OCI-LY7 (cell line): Measurements from ENCODE around the gene ELOB. TPM values are rescaled to one million over a fixed set of nuclear protein-coding genes. Genes with fewer than 3 reads are reported as not detected.

Source experiments
- BruUV-seq: library from RNA; stranded (reverse); fragments of 400-500 nt; replicated peaks from 2 replicates; lab custom pipeline; 2021; lab: Mats Ljungman, UMichigan
- CTCF ChIA-PET: fragments of 300-600 bp; sonication (Branson Sonifier 250); formaldehyde crosslinking; loops from one replicate; lab custom pipeline; 2022; ENCODE audit warnings: antibody characterized with exemption; ENCODE audit not compliant: unreplicated experiment; lab: Charles Lee
- POLR2A ChIA-PET: fragments of 300-600 bp; sonication (Branson Sonifier 250); formaldehyde crosslinking; loops from one replicate; lab custom pipeline; 2022; ENCODE audit warnings: antibody characterized with exemption; lab: Charles Lee
- DNase-seq: peaks from one replicate; pipeline ENCODE4 v3.0.0-alpha.2; 2015; ENCODE audit warnings: low spot score
- H2AFZ ChIP-seq: fragments of 200-600 bp; sonication (generic), shearing (Covaris generic); 2 replicates; pipeline ENCODE4 v1.6.1; 2014; ENCODE audit warnings: mild to moderate bottlenecking, antibody characterized with exemption, low read length, moderate library complexity
- H3K27ac ChIP-seq: fragments of 200-600 bp; sonication (generic); 2 replicates; pipeline ENCODE4 v1.5.1; 2014; ENCODE audit warnings: mixed run types, low read depth, mild to moderate bottlenecking, moderate library complexity, low read length, inconsistent platforms; ENCODE audit not compliant: poor library complexity, severe bottlenecking
- H3K36me3 ChIP-seq: fragments of 200-600 bp; sonication (generic); 2 replicates; pipeline ENCODE4 v1.6.1; 2014; ENCODE audit warnings: mild to moderate bottlenecking, antibody characterized with exemption, low read length, moderate library complexity, mixed read lengths; ENCODE audit not compliant: insufficient read depth
- H3K4me1 ChIP-seq: fragments of 200-600 bp; sonication (generic); 2 replicates; pipeline ENCODE4 v1.5.1; 2014; ENCODE audit warnings: mild to moderate bottlenecking, low read length; ENCODE audit not compliant: insufficient read depth, poor library complexity, severe bottlenecking
- H3K4me2 ChIP-seq: fragments of 200-600 bp; sonication (generic); 2 replicates; pipeline ENCODE4 v1.6.1; 2014; ENCODE audit warnings: mild to moderate bottlenecking, low read length
- H3K4me3 ChIP-seq: fragments of 200-600 bp; sonication (generic); 2 replicates; pipeline ENCODE4 v1.5.1; 2014; ENCODE audit warnings: mild to moderate bottlenecking, low read depth, low read length; ENCODE audit not compliant: poor library complexity, severe bottlenecking
- H3K79me2 ChIP-seq: fragments of 200-600 bp; sonication (generic); 2 replicates; pipeline ENCODE4 v1.6.1; 2016; ENCODE audit warnings: low read depth, mild to moderate bottlenecking, low read length, moderate library complexity, mixed read lengths; ENCODE audit not compliant: insufficient read depth
- H3K9me2 ChIP-seq: fragments of 200-600 bp; sonication (generic); 2 replicates; pipeline ENCODE4 v1.6.1; 2016; ENCODE audit warnings: mild to moderate bottlenecking, low read length, mixed read lengths; ENCODE audit not compliant: insufficient read depth
- H3K9me3 ChIP-seq: fragments of 200-600 bp; sonication (generic); 2 replicates; pipeline ENCODE4 v1.6.1; 2014; ENCODE audit warnings: mild to moderate bottlenecking, mixed run types, low read length, mixed read lengths
- H4K20me1 ChIP-seq: fragments of 200-600 bp; sonication (generic); 2 replicates; pipeline ENCODE4 v1.6.1; 2014; ENCODE audit warnings: mild to moderate bottlenecking, antibody characterized with exemption, low read length, moderate library complexity, mixed read lengths; ENCODE audit not compliant: insufficient read depth
- CTCF ChIP-seq: fragments of 200-600 bp; sonication (generic); conservative IDR thresholded peaks from 2 replicates; pipeline ENCODE4 v1.5.1; 2014; ENCODE audit warnings: mild to moderate bottlenecking, antibody characterized with exemption, low read length, moderate library complexity, mixed read lengths
- EZH2phosphoT487 ChIP-seq: fragments of 200-600 bp; sonication (generic); IDR thresholded peaks from 2 replicates; pipeline ENCODE4 v1.6.1; 2018; ENCODE audit warnings: low read depth, borderline replicate concordance, mild to moderate bottlenecking, mixed run types, antibody characterized with exemption, low read length, moderate library complexity, mixed read lengths
- intact Hi-C: fragments of 100-400 bp; cut with micrococcal nuclease; formaldehyde crosslinking; loops from one replicate; pipeline ENCODE4 v1.10.0; 2022; ENCODE audit not compliant: unreplicated experiment
- total RNA-seq, 2 experiments: library from RNA; depleted of rRNA in 1 of 2; stranded (reverse); fragments of >200 nt in 1 of 2; shearing (Covaris generic) in 1 of 2; gene quantifications; 2 replicates each; pipeline ENCODE4 v1.2.3, GENCODE V29; 2014 to 2022

Gene ELOB
- total RNA-seq, 2 experiments from 2014 or later = 209 to 285 TPM

- Histone ChIP-seq H2AFZ (peak within 1 kb of the TSS; percentile 40; the same call in 1 of the 2 replicates), H3K79me2 (peaks cover 63% of the 10 kb centered on the region), H3K4me1 (peaks cover 35% of the 10 kb centered on the region), H3K9me3 (no peaks in the 10 kb centered on the region), H3K27ac (peak within 1 kb of the TSS; percentile 95), H3K4me3 (peak within 1 kb of the TSS; percentile 99), H3K36me3 (peaks cover 51% of the 10 kb centered on the region), H3K4me2 (peak within 1 kb of the TSS; percentile 83), H4K20me1 (peaks cover 34% of the 10 kb centered on the region), H3K9me2 (no peaks in the 10 kb centered on the region)
- intact Hi-C loops = loop anchor here (1.0 to 10.0 kb wide), 5 partner anchors 25 to 217 kb away; partner anchors contain the start of genes CEMP1, ELOB, KCTD5 and PDPK1
- no TSS peak for BruUV-seq
- ChIA-PET POLR2A (interaction anchor here (0.6 to 0.7 kb wide), 4 partner anchors 72 to 310 kb away, joined by 3 to 4 read pairs (median 4); no protein-coding TSS in a partner anchor), CTCF (interaction anchor here (0.6 to 0.7 kb wide), 2 partner anchors 208 to 276 kb away, joined by 4 to 8 read pairs; no protein-coding TSS in a partner anchor)
- TF ChIP-seq CTCF = no peak
- no peak for TF ChIP-seq EZH2phosphoT487
- peak; percentile 98 for DNase-seq
Observed at GRCh38 chr16:2752035-2752849, 24.8 kb downstream of the ELOB start, which contains the start of gene SRRM2. SRRM2 (plus strand) TSS chr16:2752638; CDS start chr16:2756365, 3,727 bp downstream.

GRCh38 chr16:2751577-2752034, 25.5 kb downstream of the ELOB start:
- Histone ChIP-seq H3K27ac (peak overlapping the region; percentile 95), H3K4me1 (peaks cover 35% of the 10 kb centered on the region), H3K9me2 (no peaks in the 10 kb centered on the region), H3K4me2 (peak overlapping the region; percentile 83), H4K20me1 (peaks cover 34% of the 10 kb centered on the region), H3K9me3 (no peaks in the 10 kb centered on the region), H3K4me3 (peak overlapping the region; percentile 99), H2AFZ (peak overlapping the region; percentile 40; the same call in 1 of the 2 replicates), H3K79me2 (peaks cover 57% of the 10 kb centered on the region), H3K36me3 (peaks cover 44% of the 10 kb centered on the region)
- POLR2A ChIA-PET = no interaction called here
- CTCF ChIA-PET = no interaction called here
- peak; percentile 92 for DNase-seq
- intact Hi-C loops = loop anchor here (1.0 to 10.0 kb wide), 5 partner anchors 25 to 217 kb away; partner anchors contain the start of genes CEMP1, ELOB, KCTD5 and PDPK1
- TF ChIP-seq CTCF = no peak
- no peak for TF ChIP-seq EZH2phosphoT487
- TSS peak; percentile 91 for BruUV-seq
